Astrocyte (in vitro differentiated cells and primary cell): ENCODE measurements around the gene CCDC28A. TPM values are rescaled to one million over a fixed set of nuclear protein-coding genes. Genes with fewer than 3 reads are reported as not detected.

Experiments used
- DNase-seq: peaks from one replicate; pipeline ENCODE4 v3.0.0-alpha.2; 2010; ENCODE audit warnings: low read depth
- FAIRE-seq: peaks from 2 replicates; lab custom pipeline; 2011; peaks lifted over from hg19 to GRCh38; lab: Jason Lieb, UNC
- H2AFZ ChIP-seq: 2 replicates; pipeline ENCODE4 v1.6.0; 2012; ENCODE audit warnings: low read depth, low read length, inconsistent platforms
- H3K27ac ChIP-seq: 2 replicates; pipeline ENCODE4 v1.5.1; 2011; ENCODE audit warnings: low read depth, low read length, inconsistent platforms
- H3K27me3 ChIP-seq: 2 replicates; pipeline ENCODE4 v1.6.0; 2011; ENCODE audit warnings: low read length, inconsistent platforms; ENCODE audit not compliant: insufficient read depth
- H3K36me3 ChIP-seq: 2 replicates; pipeline ENCODE4 v1.5.1; 2011; ENCODE audit warnings: low read length, inconsistent platforms; ENCODE audit not compliant: insufficient read depth
- H3K4me1 ChIP-seq: 2 replicates; pipeline ENCODE4 v1.5.1; 2011; ENCODE audit warnings: low read length, inconsistent platforms; ENCODE audit not compliant: insufficient read depth
- H3K4me2 ChIP-seq: 2 replicates; pipeline ENCODE4 v1.6.0; 2012; ENCODE audit warnings: low read length, inconsistent platforms
- H3K4me3 ChIP-seq: 2 replicates; pipeline ENCODE4 v1.5.1; 2011; ENCODE audit warnings: low read depth, mild to moderate bottlenecking, low read length, inconsistent platforms; ENCODE audit not compliant: insufficient read depth
- H3K79me2 ChIP-seq: 2 replicates; pipeline ENCODE4 v1.6.0; 2012; ENCODE audit warnings: mild to moderate bottlenecking, low read length, inconsistent platforms; ENCODE audit not compliant: insufficient read depth
- H3K9ac ChIP-seq: 2 replicates; pipeline ENCODE4 v1.6.0; 2012; ENCODE audit warnings: mild to moderate bottlenecking, low read length, inconsistent platforms
- H3K9me3 ChIP-seq: 2 replicates; pipeline ENCODE4 v1.5.1; 2012; ENCODE audit warnings: low read depth, mild to moderate bottlenecking, low read length, inconsistent platforms; ENCODE audit not compliant: insufficient read depth
- H4K20me1 ChIP-seq: 2 replicates; pipeline ENCODE4 v1.6.0; 2012; ENCODE audit warnings: low read length, inconsistent platforms; ENCODE audit not compliant: insufficient read depth
- H3K27ac Mint-ChIP-seq: one replicate; pipeline ENCODE4 v1.8.0; 2021; ENCODE audit warnings: mild to moderate bottlenecking, mixed read lengths; ENCODE audit not compliant: unreplicated experiment
- H3K27me3 Mint-ChIP-seq: one replicate; pipeline ENCODE4 v1.8.0; 2021; ENCODE audit warnings: low read depth, mixed read lengths; ENCODE audit not compliant: unreplicated experiment
- H3K36me3 Mint-ChIP-seq: one replicate; pipeline ENCODE4 v1.8.0; 2021; ENCODE audit warnings: low read depth, mixed read lengths; ENCODE audit not compliant: unreplicated experiment
- H3K4me1 Mint-ChIP-seq: one replicate; pipeline ENCODE4 v1.8.0; 2021; ENCODE audit warnings: low read depth, mixed read lengths; ENCODE audit not compliant: unreplicated experiment
- H3K4me3 Mint-ChIP-seq: one replicate; pipeline ENCODE4 v1.8.0; 2021; ENCODE audit warnings: mild to moderate bottlenecking, moderate library complexity, mixed read lengths; ENCODE audit not compliant: unreplicated experiment
- H3K9me3 Mint-ChIP-seq: one replicate; pipeline ENCODE4 v1.8.0; 2021; ENCODE audit warnings: mild to moderate bottlenecking, mixed read lengths; ENCODE audit not compliant: unreplicated experiment
- EZH2 ChIP-seq: IDR thresholded peaks from 2 replicates; pipeline ENCODE4 v1.6.1; 2012; ENCODE audit warnings: mild to moderate bottlenecking, low read length, inconsistent platforms; ENCODE audit not compliant: insufficient read depth
- total RNA-seq: library from RNA; stranded (reverse); gene quantifications from 2 replicates; pipeline ENCODE4 v1.2.1, GENCODE V29; 2021
- TF ChIP-seq, protein P1 (sequence below): IDR thresholded peaks from 2 replicates; pipeline ENCODE4 v1.5.1; 2011; ENCODE audit warnings: low read depth, mild to moderate bottlenecking, inconsistent platforms, low read length, moderate library complexity; ENCODE audit not compliant: insufficient read depth

CCDC28A gene
- total RNA-seq, 1 donor from 2014 or later = 9.5 TPM

DNA sequence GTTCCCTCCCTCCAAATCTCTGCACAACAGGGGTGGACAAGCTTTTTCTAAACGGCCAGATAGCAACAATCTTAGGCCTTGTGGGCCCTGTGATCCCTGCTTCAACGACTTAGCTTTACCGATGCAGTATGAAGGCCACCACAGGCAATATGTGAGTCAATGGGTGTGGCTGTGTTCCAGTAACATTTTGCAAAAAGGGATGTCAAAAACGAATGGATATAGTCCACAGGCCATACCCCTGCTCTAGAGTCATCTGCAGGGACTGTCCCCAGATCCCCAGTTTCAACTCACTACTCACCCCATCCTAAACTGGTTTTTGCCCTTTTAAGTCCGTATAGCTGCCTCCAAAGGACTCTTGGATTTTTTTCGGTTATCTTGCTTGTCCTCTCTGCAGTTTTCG is 56.7 kb downstream of the CCDC28A start:
- FAIRE-seq = no peak
- Histone ChIP-seq H3K4me2 (no peak overlapping the region), H2AFZ (no peak overlapping the region), H3K27ac (no peak overlapping the region), H3K4me3 (no peak overlapping the region), H4K20me1 (no peaks in the 10 kb centered on the region), H3K36me3 (no peaks in the 10 kb centered on the region), H3K79me2 (no peaks in the 10 kb centered on the region), H3K4me1 (no peaks in the 10 kb centered on the region), H3K9me3 (no peaks in the 10 kb centered on the region), H3K27me3 (no peaks in the 10 kb centered on the region), H3K9ac (no peak overlapping the region)
- no peak overlapping the region for H3K4me3 Mint-ChIP-seq
- no peaks in the 10 kb centered on the region for H3K27me3 Mint-ChIP-seq
- peaks cover 2% of the 10 kb centered on the region for H3K36me3 Mint-ChIP-seq
- no peak for DNase-seq
- no peak overlapping the region for H3K27ac Mint-ChIP-seq
- H3K4me1 Mint-ChIP-seq = no peaks in the 10 kb centered on the region
- H3K9me3 Mint-ChIP-seq = no peaks in the 10 kb centered on the region
- TF ChIP-seq, protein P1, sequence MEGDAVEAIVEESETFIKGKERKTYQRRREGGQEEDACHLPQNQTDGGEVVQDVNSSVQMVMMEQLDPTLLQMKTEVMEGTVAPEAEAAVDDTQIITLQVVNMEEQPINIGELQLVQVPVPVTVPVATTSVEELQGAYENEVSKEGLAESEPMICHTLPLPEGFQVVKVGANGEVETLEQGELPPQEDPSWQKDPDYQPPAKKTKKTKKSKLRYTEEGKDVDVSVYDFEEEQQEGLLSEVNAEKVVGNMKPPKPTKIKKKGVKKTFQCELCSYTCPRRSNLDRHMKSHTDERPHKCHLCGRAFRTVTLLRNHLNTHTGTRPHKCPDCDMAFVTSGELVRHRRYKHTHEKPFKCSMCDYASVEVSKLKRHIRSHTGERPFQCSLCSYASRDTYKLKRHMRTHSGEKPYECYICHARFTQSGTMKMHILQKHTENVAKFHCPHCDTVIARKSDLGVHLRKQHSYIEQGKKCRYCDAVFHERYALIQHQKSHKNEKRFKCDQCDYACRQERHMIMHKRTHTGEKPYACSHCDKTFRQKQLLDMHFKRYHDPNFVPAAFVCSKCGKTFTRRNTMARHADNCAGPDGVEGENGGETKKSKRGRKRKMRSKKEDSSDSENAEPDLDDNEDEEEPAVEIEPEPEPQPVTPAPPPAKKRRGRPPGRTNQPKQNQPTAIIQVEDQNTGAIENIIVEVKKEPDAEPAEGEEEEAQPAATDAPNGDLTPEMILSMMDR = no peak
- no peak for TF ChIP-seq EZH2

DNA sequence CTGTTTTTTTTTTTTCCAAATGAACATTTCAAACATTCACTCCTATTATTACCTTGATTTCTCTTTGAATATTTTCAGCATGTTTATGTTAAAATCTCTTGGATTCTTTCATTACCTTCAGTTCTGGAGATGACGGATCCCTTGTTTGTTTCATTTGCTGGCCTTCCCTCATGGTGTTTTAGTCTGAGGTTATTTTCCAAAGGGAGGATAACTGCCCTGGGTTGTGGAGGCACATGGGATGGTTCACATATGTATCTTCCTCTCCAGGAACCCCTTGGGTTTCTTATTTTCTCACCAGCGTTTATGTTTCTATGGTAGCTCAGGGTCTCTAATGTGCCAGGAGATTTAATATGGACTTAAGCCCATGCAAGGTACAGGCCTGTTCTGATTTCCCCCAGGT is 58.6 kb downstream of the CCDC28A start:
- Mint-ChIP-seq H3K27me3 (no peaks in the 10 kb centered on the region), H3K4me1 (no peaks in the 10 kb centered on the region), H3K9me3 (no peaks in the 10 kb centered on the region), H3K36me3 (peaks cover 2% of the 10 kb centered on the region), H3K27ac (no peak overlapping the region), H3K4me3 (no peak overlapping the region)
- no peaks in the 10 kb centered on the region for H3K27me3 ChIP-seq
- H3K9ac ChIP-seq = no peak overlapping the region
- H3K4me3 ChIP-seq = no peak overlapping the region
- H3K27ac ChIP-seq = no peak overlapping the region
- H3K36me3 ChIP-seq = no peaks in the 10 kb centered on the region
- no peaks in the 10 kb centered on the region for H3K4me1 ChIP-seq
- no peak for DNase-seq
- FAIRE-seq = no peak
- TF ChIP-seq, protein P1 = no peak
- no peak for TF ChIP-seq EZH2
- no peak overlapping the region for H2AFZ ChIP-seq
- H4K20me1 ChIP-seq = no peaks in the 10 kb centered on the region
- no peak overlapping the region for H3K4me2 ChIP-seq
- H3K9me3 ChIP-seq = no peaks in the 10 kb centered on the region
- no peaks in the 10 kb centered on the region for H3K79me2 ChIP-seq

DNA sequence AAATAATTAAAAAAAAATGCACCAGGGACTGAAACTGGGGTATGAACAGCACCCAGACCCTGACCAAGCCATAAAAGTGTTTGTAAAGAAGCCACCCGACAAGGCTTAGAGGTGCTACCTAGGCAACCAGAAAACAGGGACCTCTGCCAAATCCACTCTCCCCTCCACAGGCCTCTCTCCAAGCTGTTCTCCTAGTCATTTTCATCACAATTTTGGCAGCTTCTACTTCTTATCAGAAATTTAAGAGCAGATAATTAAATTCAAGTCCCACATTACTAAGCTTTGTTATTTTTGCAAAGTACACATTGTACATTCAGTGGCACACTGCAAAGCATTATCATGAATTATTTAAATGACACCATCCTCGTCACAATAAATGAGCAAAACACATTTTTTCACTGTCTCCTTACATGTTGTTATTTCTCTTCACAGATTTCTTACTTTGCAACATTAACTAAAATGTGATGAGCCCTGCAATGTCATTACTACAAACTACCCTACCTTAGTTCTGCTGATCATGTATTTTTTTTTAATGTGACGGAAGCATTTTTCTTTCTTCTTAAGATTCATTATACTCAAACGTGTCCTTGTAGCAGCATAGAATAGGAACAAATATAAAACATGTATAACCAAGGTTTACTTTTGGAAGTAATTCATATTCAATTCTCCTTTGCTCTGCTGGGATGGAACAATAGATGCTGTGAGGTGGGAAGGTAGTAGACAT is 60.4 kb downstream of the CCDC28A start:
- peak; percentile 46 for DNase-seq
- H2AFZ ChIP-seq = no peak overlapping the region
- no peaks in the 10 kb centered on the region for H3K9me3 Mint-ChIP-seq

More for the DNA sequence above, 60.4 kb downstream of the CCDC28A start:
- Mint-ChIP-seq H3K4me1 (no peaks in the 10 kb centered on the region), H3K4me3 (no peak overlapping the region), H3K27ac (no peak overlapping the region), H3K36me3 (peaks cover 2% of the 10 kb centered on the region), H3K27me3 (no peaks in the 10 kb centered on the region)
- no peaks in the 10 kb centered on the region for H3K36me3 ChIP-seq
- TF ChIP-seq, protein P1 = no peak
- no peak for TF ChIP-seq EZH2
- no peak overlapping the region for H3K4me2 ChIP-seq
- no peak overlapping the region for H3K27ac ChIP-seq
- no peaks in the 10 kb centered on the region for H3K79me2 ChIP-seq
- no peak overlapping the region for H3K9ac ChIP-seq
- H4K20me1 ChIP-seq = no peaks in the 10 kb centered on the region
- H3K4me3 ChIP-seq = no peak overlapping the region
- H3K27me3 ChIP-seq = no peaks in the 10 kb centered on the region
- H3K4me1 ChIP-seq = no peaks in the 10 kb centered on the region
- no peak for FAIRE-seq
- H3K9me3 ChIP-seq = no peaks in the 10 kb centered on the region
